Measurements from ENCODE around the gene CASKIN1.
"Not testable (repeated sequence)": the region's sequence is repeated elsewhere in the genome, so short reads cannot be mapped to it uniquely, and the experiment has no call there.

The CASKIN1 gene

DNA sequence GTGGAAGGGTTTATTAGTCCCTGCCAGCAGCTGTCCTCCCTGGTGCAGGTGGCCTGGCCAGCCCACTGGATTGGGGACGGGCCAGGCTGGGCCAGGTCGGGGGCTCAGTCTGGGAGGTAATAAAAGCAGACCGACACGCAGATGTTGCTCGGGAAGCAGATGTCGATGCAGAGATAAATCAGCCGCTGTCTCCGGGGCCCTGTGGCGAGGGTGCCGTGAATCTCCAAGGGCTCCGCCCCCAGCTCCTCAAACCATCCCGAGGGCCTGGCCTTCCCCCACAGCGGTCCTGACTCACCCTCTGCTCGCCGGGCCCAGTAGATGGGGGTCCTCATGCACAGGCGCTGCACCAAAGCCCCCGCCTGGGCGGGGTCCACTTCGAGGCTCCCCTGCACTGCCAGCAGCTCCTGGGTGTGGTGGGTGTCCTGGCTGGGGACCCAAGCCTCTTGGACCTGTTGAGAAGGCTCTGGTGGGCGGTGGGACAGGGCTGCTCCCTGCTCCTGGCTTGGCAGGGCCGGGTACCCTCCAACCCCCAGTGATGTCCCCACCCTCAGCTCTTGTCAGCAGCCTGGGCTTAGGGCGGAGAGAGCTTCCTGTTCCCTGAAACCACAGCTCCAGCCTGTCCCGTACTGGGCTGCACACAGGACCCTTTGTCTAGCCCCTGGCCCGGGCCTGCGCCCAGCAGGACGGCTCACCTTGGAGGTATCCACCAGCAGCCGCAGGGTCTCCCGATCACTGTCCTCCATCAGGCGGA lies 13.0 kb upstream of the CASKIN1 start:
- no peak for DNase-seq

DNA sequence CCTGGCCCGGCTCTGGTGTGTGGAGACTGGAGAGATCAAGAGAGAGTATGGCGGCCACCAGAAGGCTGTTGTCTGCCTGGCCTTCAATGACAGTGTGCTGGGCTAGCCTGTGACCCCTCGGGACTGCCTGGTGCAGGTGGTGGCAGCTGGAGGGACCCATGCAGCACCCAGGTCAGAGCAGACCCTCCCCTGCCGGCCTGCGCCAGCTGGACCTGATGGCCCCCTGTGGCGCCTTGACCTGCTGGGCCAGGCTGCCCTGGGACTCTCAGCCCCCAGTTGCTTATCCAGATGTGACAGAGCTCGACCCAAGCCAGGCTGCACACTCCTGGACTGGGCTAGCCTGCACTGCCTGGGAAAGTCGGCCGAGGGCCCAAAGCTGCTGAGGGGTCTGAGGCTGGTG lies 12.4 kb upstream of the CASKIN1 start:
- no peak for DNase-seq

DNA sequence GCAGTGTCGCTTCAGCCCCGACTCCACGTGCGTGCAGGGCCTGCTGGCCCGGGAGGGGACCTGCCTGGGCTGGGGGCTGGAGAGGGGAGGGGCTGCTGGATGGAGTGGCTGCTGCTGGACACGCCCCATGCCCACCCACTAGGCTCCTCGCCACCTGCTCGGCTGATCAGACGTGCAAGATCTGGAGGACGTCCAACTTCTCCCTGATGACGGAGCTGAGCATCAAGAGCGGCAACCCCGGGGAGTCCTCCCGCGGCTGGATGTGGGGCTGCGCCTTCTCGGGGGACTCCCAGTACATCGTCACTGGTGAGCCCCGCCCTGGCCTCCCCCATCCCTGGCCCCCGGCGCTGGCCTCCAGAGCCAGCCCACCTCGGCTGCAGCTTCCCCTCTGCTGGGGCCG lies 11.9 kb upstream of the CASKIN1 start:
- no peak for DNase-seq

DNA sequence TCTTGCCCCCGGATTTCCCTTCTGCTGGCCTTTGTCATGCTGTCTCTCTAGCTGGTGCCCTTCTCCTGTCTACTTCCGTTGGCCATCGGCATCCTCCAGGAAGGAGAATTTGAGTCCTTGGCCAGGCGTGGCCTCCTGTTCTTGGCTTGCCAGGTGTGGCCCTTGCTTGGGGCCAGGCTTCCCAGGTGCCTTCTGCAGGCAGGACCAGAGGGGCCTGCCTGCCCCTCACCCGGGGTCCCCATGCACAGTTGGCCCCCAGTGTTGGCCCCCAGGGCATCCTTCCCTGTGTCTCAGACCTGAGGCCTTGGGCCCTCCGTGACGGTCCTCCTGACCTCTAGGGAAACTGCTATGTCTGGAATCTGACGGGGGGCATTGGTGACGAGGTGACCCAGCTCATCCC lies 11.5 kb upstream of the CASKIN1 start:
- DNase-seq = no peak

DNA sequence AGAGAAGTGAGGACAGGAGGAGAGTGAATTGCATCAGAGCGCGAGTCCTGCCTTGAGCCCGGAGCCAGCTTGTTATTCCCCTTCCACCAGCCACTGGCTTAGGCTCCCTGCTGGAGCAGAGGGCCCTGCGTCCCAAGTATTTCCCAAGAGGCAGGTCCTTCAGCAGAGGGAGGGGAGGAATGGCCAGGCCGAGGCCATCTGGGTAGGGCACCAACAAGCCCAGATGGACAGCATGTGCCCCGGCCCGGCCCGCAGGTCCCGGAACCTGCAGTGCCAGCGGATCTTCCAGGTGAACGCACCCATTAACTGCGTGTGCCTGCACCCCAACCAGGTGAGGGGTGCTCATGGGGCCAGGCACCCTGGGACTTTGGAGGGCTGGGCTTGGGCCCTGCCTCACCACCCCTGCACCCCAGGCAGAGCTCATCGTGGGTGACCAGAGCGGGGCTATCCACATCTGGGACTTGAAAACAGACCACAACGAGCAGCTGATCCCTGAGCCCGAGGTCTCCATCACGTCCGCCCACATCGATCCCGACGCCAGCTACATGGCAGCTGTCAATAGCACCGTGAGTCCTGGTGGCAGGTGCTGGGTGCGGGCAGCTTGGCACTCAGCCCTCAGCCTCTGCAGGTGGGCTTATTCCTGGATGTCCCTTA lies 10.5 kb upstream of the CASKIN1 start:
- DNase-seq = no peak

DNA sequence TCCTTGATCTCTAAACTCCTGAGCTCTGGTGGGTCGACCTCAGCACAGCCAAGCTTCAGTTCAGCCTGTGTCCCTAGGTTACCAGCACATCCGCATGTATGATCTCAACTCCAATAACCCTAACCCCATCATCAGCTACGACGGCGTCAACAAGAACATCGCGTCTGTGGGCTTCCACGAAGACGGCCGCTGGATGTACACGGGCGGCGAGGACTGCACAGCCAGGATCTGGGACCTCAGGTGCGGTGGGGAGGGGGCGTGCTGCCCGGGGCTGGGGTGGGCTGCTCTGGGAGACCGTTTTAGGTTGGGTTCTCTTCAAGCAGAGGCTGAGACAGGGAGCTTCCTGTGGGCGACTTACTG lies 10.0 kb upstream of the CASKIN1 start:
- DNase-seq = no peak

DNA sequence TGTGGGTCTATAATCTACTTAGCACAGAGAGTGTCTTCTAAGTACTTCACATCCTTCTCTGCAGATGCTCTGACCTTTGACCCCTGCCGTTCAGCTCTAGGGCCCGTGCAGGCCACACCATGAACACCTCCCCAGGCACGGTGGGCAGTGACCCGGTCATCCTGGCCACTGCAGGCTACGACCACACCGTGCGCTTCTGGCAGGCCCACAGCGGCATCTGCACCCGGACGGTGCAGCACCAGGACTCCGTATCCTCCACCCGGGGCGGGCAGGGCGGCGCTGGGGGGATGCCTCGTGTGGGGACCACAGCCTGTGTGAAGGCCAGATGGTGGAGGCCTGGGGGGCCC lies 9.5 kb upstream of the CASKIN1 start:
- DNase-seq = no peak

DNA sequence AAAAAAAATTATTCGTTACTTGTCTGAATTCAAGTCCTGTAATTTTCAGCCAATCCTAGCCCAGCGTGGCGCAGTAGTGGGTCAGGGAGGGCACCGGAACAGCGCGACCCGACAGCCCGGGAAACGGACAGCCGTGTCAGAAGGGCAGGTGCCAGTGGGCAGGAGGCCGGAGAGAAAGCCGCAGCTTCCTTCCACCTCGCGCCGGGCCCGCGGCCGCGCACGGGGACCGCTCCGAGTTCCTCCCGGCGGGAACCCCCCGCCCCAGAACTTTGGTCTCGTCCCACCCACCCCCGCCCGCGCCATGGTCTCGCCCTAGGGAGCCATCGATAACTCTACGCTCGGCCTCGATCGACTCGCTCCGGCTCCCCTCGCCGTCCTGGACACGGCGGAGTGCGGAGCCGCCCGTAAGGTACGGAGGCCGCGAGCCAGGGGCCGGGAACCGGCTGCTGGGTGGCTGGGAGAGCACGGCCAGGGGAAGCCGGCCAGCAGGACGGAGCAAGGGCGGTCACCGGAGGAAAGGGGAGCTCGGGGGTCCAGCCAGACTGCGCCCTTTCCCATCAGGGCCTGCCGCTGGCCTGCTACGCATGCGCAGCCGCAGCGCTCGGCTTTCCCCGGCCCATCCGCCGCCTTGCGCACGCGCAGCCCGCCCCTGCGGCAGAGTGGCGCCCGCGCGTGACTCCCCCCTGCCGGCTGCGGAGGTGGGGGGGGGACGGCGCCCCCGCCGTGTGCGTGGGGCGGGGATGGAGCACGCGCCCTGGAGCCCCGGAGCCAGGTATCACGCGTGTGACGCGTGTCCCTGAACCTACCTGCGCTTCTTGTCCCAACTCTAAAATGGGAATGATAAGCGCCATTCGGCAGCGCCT lies 8.9 kb upstream of the CASKIN1 start, which contains the start of gene MLST8:
TSS of gene MLST8 (plus strand) at position 351 of the 863 bp plus-strand sequence. CDS start 632 bp downstream, outside the sequence.
- peak; percentile 78 to 95 (median 90) for DNase-seq

DNA sequence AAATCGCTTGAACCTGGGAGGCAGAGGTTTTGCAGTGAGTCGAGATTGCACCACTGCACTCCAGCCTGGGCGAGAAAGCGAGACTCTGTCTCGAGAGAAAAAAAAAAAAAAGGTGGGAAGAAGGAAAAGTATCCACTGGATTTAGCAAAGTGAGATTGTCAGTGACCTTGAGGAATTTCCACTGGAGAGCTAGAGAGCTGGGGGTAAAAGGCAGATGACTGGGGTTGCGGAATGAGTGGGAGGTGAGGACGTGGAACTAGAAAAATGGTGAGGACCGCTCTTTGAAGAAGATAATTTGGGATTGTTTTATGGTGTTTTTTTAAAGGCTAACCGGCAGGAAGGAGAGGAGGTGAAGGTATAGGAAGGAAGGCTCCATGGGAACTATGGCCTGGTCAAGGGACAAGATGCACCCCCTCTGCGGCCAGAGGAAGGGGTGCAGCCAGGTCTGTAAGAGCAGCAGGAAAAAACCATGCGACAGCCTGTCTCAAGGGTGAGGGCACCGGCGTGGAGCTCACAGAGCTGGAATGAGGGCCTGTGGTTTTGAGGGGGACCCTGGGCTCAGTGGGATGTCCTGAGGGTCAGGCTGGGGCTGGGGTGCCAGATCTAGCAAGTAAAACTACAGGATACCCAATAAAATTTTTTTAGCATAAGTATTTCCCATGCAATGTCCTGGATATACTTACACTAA lies 8.2 kb upstream of the CASKIN1 start:
- DNase-seq = no peak

DNA sequence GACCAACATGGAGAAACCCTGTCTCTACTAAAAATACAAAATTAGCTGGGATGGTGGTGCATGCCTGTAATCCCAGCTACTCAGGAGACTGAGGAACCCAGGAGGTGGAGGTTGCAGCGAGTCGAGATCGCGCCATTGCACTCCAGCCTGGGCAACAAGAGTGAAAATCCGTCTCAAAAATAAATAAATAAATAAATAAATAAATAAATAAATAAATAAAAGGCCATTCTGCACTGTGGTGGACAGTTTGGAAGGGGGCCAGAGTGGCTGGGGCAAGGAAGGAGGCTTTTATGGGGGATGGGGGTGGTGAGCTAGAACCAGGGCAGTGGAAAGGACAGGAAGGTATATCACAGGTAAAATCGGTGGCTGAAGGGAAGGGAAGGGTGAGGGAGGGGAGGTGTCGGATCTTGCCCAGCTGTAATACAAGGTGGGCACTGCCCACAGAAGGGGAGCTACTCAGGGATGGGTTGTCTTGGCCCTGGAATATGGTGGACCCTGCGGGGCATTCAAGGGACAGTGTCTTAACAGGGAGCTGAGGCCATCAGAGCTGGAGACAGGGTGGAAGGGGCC lies 6.8 kb upstream of the CASKIN1 start:
- DNase-seq = not testable (repeated sequence)

DNA sequence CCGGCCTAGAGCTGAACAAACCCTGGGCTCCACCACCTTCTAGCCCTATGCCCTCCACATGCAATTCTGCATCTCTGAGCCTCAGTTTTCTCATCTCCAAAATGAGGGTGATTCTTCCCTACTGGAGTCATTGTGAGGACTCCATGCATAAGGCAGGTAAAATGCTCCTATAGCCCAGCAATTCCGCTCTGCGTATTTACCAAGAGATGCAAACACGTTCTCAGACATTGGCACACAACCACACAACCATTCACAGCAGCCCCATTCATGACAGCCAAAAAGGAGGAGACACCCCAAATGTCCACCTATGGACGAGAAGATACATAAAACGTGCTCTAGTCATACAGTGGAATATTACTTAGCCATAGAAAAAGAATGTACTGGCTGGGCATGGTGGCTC lies 3.9 kb upstream of the CASKIN1 start:
- no peak for DNase-seq

DNA sequence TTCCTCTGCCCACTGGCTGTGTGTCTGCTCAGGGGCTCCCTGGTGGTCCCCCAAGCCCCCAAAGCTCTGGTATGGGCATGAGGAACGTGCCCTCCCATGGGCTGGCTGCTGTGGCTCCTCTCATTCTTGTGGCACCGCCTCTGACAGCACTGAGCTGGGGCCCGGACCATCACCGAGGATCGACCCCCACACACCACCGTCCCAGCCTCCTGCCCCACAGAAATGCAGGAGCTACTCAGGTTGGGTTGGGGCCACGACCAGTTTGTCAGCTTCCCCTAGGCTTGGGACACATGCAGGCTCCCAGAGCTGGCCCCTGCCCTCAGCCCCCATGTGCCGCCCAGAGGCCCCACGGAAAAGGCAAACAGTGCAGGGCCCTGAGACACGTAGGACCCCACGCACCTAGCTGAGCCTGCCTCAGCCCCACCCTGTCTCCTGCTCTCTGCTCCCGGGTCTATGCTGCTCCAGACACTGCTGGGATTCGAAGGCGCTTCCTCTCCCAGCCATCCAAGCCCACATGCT lies 3.3 kb upstream of the CASKIN1 start:
- no peak for DNase-seq

DNA sequence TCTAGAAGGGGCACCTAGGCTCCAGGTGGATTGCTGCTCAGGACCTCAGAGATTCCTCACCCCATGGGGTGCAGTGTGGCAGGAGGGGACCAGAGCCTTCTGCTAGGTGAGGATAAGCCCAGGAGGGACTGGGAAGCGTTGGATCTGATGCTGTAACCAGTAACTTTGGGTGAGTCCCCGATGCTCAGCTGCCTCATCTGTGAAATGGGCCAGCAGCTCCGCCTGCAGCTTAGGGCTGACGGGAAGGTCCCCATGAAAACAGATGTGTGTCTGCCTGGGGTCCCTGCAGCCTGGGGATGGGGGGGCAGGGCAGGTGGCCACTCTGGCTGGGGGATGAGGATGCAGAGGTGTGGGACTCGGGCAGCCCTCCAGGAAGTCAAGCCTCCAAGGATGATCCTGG lies 2.7 kb upstream of the CASKIN1 start:
- DNase-seq = no peak

DNA sequence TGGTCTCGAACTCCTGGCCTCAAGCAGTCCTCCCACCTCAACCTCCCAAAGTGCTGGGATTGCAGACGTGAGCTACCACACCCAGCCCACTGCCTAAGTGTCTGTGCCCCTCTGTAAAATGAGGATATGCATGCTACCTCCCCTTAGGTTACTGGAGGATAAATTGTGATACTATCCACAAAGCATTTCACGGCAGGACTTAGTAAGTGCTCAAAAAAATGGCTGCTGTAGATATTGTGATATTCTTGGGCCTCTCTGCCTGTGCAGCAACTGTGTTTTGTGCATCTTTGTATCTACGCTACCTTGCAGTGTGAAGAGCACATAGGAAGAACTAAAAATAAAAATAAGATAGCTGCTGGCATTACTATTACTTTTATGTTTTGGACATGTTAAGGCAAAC lies 1.9 kb upstream of the CASKIN1 start:
- DNase-seq = no peak

DNA sequence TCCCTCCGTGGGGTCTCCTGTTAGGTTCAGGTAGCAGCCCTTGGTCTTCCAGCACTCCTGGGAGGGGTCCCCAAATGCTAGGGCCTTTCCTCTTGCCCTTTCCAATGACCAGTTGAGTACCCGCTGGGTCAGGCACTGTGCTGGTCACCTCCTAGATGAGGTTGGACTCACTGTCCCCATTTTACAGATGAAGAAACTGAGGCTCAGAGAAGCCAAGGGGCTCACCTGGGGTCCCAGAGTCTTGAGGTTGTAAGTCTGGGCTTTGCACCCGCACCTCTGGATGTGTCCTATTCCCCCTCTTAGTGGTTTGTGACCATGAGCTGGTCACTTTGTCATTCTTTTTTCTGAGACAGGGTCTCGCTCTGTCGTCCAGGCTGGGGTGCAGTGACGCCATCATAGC lies 1.4 kb upstream of the CASKIN1 start:
- DNase-seq = no peak

DNA sequence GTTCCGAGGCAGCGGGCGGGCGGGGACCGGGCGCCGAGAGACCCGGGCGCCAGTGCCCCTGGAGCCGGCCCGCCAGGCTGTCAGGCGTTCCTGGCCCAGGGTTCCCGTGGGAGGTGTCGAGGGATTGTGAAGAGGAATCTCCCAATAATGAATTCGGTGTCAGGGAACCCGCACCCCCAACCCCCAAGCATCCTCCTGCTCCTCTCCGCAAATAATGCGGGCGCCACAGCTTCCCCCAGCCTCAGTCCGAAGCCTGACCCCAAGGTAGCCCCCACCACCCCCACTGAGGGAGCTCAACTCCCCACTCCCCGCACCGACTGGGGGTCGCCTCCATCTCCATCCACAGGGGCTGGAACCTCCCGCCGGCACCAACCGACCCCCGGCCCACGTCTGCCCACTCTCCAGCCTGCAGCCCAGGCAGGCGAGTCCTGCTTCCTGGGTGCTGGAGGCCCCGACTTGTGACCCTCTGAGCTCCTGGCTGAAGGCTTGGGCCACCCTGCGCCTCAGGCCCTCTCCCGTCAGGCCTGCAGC lies 641 bp upstream of the CASKIN1 start:
- no peak for DNase-seq

DNA sequence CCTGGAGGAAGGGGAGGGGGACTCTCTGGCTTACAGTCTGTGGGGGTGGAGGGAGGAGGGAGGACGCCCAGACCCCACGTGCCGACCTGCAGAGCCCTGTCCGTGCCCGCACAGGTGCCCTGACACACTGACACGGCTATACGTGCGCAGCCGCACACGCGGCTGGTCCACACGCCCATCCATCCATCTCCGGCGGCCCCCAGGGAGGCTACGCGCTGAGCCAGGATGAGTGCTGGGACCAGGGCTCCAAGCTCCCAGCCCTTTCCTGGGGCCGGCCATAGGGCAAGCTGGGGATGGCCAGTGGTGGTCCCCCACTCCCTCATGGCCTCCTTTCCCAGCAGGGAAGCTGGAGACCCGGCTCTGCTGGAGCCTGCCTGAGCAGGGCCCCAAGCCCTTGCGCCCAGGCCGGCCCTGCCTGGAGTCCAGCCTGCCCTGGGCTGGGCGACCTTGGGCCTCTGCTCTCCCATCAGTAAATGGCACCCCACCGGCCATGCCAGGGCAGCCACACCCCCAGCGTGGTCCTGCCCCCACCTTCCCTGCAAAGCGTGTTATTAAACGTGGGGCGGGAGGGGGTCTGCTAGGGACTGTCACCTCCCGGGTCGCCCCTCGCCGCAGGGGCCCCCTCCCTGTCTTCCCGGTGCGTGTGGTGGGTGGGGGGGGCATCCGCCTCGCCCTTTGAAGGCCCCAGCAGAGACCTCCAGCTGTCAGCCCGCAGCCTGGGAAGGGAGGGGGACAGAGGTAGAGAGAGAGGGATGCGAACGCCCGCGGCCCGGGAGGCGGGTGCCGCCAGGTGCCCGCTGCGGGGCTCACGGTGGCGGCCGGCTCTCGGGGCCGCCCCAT lies 863 bp downstream of the CASKIN1 start:
- DNase-seq = no peak

DNA sequence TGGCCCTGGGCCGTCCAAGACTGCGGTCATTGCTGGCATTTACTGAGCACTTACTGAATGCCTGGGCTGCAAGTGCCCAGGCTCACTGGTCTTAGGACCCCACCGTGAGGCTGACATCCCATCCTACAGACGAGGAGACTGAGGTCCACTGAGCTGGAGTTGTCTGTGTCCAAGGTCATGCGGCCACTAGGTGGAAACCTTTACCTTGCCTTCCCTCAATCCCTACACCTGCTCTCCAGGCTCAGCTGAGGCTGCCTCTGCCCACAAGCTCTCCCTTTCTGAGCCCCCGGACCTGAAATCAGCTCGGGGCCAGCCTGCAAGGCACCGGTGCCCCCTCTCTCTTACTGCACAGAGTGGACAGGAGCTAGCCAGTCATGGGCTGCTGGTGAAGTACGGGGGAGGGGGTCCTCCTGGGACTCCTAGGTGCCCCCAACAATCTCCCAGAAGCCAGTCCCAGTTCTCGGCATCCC lies 1.5 kb downstream of the CASKIN1 start:
- DNase-seq = peak in 3 of 5 experiments; percentile 27 to 68 (median 41)

DNA sequence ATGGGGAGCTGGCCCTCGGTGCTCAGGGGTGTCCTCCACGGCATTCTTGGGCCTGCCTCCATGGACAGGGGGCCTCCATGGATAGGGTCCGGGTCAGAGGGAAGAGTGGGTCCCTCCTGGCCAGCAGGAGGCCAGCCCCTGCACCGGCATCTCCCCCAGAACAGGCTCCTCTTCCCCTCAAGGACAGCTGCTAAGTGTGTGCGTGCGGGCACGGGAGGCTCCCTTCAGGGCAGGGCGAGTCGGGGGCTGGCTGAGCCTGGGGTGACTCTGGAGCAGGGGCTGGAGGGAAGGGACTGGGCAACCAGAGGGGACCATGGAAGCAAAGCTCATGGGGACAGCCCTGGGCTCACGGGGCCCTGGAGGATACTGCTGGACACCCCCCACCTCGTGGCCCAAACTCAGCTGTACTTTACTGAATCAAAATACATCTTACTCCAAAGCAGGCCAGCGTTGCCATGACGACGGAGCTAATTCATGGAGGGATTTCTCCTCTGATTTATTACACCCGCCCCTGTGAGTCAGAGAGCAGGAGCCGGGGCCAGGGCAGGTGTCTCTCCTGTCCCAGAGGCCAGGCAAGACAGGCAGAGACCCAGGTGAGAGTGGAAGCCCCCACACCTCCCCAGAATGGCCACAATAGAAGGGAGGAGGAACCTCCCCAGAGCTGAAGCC lies 2.1 kb downstream of the CASKIN1 start:
- DNase-seq = no peak

DNA sequence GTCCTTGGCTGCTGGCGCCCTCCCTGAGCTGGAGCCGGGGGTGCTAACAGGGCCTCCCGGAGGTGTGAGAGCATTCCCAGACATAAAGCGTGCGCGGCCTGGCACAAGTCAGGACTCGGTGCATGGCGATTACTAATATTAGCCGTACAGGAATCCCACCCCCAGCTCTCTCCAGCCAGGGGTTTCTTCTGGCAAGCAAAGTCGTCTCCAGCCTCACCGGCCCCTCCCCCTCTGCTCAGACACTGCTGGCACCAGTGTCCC lies 5.0 kb downstream of the CASKIN1 start:
- no peak for DNase-seq

Data from T-helper 2 cell (primary cell).